Hippocampal formation (tissue), 2 donors: ENCODE data around the gene KIF3B.
"Not testable (repeated sequence)": the region's sequence is repeated elsewhere in the genome, so short reads cannot be mapped to it uniquely, and the experiment has no call there.

Experiments
- DNase-seq, 2 donors: peaks; one replicate each; lab custom pipeline; 2025; lab: John Stamatoyannopoulos, UW

KIF3B gene

GRCh38 chr20:32356622-32357374 is 79.3 kb downstream of the KIF3B start:
- no peak for DNase-seq

DNA sequence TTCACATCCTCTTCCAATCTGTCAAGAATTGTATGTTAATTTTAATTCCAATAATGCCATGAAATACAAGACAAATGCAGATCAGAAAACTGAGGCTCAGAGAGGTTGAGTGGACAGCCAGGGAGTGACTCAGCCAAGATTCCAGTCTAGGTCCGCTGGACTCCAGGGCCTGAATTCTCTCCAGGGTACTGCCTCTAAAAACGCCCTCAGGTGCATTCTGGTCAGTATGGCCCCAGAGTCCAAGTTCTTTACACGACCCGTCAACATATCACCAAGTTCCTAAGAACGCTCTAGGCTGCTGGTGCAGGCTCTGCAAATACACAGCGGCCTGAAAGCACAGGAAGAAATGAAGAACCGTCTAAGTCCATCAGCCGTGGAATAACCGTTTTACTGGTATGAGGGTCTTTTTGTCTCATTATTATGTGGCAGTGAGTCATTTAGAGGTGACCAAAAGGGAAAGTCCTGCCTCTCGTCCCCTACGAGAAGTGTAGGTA is 80.0 kb downstream of the KIF3B start:
- DNase-seq: no peak

DNA sequence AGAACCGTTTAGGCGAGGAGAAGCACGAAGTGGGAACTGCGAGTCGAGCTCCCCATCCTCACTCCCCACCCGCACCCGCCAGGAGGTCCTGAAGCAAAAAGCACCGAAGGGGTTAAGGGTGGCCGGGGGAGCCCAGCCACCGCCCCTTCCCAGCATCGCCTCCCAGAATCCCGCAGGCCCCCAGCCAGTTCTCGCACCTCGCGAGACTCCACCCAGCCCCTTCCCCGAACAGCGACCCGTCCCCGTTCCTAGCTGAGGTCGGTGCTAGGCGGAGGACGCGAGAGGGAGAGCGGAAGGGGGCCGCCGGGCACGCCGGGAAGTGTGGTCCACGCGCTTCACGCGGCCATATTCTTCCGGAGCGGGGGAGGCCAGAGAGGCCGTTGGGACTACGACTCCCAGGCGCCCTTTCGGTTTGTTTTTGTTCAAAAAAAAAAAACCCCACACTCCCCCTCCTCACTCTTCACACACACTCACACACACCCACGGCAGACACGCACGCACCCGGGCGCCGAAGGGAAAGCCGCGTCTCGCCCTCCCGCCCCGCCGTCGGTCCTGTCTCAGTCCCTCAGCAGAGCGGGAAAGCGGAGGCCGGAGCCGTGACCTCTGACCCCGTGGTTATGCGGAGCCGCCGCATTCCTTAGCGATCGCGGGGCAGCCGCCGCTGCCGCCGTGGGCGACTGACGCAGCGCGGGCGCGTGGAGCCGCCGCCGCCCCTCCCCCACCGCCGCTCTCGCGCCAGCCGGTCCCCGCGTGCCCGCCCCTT is 80.6 kb downstream of the KIF3B start, which contains the start of gene ASXL1:
Gene ASXL1, plus strand, starts transcription at position 463 of the 763 bp plus-strand sequence. CDS start 445 bp downstream, outside the sequence.
- peak; percentile 97 to 98 for DNase-seq

- no peak for DNase-seq
Observed at GRCh38 chr20:32358632-32358882, 81.1 kb downstream of the KIF3B start.

DNA sequence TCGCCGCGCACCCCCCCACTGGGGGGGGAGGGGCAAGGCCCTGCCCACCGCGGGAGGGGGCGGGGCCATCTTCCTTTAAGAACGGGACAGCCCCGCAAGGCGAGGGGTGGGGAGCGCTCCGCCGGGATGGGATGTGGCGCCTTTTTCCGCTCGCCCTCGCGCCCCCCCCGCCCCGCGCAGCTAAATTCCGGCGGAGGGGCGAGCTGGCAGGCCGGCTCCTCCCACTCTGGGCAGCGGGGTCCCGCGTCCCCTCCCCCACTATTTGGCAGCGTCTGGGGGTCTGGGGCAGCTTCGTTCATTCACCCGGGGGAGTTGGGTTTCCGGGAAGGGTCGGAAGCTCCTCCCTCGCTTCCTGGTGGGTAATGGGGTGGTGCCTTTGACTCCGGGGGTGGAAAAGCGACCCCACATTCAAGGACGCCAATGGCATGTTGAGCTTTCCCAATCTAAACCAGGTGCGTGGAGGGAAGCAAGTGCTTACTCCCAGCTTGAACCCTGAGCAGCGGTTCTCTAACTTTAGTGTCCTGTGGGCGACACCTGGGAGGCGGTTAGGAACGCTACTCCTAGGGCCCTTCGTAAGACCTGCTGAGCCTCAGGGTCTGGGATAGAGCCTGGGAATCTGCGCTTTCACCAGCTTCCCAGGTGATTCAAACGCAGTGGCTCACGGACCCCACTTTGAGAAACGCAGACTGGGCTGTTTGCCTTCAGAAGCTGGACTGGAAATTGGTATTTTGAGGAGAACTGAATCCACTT is 81.6 kb downstream of the KIF3B start:
- DNase-seq: peak; percentile 51 to 72

GRCh38 chr20:32359633-32360332 is 82.3 kb downstream of the KIF3B start:
- peak in 1 of 2 donors; percentile 38 for DNase-seq

DNA sequence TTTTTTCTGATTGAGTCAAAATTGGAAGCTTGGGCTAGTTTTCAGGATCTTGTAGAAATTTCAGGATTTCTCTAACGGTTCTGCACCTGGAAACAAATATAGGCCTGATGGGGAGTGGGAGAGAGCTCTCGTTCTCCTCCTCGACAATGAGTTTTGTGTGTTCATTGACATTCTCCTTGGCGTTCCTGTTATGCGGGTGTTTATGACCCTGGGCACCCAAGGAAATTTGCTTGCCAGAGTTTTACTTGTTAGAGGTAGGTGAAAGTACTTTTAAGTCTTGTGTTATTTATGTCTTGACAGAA is 82.8 kb downstream of the KIF3B start:
- no peak for DNase-seq

GRCh38 chr20:32362901-32363364 is 85.5 kb downstream of the KIF3B start:
- no peak for DNase-seq

DNA sequence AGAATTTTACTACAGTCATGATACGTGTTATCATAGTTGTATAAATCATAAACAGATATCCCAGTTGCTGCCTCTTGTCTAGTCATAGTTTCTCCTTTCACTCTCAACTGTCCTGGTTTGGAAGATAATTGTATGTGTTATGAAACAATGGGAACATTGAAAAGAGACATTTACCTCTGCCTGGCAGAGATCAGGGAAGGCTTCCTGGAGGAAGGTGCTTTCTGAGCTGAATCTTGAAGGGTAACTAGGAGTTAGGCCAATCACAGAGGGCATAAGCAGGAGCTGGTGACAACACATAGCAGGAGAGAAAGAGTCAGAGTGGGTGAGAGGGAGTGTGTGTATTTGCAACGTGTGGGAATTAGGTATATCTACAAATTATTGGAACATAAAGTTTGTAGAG is 86.0 kb downstream of the KIF3B start:
- no peak for DNase-seq

- no peak for DNase-seq
Observed at GRCh38 chr20:32364554-32365208, 87.2 kb downstream of the KIF3B start.

GRCh38 chr20:32365564-32365963 is 88.1 kb downstream of the KIF3B start:
- DNase-seq: peak in 1 of 2 donors; percentile 22

DNA sequence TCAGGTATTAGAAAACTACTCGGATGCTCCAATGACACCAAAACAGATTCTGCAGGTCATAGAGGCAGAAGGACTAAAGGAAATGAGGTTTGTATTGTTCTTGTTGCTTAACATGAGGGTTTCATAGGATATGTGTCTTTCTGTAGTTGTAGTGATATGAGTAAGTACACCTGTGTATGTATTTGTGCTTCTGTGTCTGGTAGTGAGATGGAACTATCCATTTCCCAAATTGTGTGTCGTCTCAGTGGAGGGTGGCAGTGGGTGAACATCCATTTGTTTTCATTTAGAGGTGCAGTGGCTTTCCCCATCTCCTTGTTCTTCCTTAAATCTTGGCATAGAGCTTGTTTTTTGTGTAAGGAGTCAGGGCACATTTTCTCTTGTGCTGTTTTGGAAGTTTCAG is 88.9 kb downstream of the KIF3B start:
- DNase-seq: no peak

DNA sequence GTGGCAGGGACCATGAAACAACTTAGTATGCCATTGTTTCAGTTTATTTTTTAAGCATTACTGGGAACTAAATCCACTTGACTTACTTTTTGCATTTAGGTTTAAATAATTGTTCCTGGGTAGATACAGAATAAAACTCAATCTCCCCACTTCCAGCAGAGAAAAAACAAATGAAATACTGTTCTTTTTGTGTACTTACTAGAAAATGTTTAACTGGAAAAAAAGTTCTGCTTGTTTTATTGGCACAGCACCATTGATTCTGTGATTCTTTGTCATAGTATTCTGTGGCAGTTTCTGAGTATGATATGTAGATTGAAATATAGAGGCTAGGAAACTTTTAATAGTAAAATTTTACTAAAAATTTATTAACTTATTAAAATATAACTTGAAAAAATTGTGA is 90.9 kb downstream of the KIF3B start:
- DNase-seq: no peak

DNA sequence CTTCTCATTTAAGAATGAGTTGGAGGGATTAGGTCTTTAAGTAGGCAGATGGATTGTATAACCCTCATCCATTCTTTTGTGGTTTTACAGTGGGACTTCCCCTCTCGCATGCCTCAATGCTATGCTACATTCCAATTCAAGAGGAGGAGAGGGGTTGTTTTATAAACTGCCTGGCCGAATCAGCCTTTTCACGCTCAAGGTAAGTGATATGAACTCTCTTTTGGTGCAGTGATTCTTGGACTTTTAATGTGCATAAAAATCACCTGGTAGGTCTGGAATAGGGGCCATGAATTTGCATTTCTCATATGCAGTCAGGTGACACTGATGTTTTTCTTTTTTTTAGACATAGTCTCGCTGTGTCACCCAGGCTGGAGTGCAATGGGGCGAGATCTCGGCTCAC is 91.5 kb downstream of the KIF3B start:
- DNase-seq: no peak

DNA sequence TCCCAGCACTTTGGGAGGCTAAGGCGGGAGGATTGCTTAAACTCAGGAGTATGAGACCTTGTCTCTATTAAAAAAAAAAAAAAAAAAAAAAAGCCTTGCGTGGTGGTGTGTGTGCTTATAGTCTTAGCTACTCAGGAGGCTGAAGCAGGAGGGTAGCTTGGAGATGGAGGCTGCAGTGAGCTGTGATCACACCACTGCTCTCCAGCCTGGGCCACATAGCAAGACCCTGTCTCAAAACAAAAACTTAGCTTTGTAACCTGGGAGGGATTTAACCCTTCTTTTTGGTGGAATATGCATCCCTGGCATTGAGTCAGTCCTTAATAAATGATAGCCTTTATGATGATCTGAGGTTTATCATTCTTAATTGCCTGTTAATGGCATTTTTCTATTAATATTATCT is 93.4 kb downstream of the KIF3B start:
- no peak for DNase-seq

DNA sequence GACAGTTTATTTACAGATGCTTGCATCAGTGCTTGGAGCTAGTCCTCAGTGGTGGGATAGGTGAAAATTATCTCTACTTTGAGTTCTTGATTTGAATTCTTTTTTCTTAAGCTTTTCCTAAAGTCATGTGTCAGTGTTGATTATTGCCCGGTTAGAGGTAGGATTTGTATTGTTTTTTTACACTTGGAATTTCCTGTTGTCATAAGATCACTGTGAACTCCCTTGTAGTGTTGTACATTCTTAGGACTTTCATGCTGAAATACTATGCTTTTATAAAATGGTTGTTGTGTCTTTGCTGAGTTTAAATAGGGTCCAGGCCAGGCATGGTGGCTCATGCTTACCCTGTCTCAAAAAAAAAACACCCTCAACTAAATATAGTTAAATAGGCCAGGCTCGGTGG is 101.0 kb downstream of the KIF3B start:
- DNase-seq: no peak

- DNase-seq: not testable (repeated sequence)
Observed at GRCh38 chr20:32380037-32380436, 102.6 kb downstream of the KIF3B start.

GRCh38 chr20:32380745-32381144 is 103.3 kb downstream of the KIF3B start:
- DNase-seq: no peak

DNA sequence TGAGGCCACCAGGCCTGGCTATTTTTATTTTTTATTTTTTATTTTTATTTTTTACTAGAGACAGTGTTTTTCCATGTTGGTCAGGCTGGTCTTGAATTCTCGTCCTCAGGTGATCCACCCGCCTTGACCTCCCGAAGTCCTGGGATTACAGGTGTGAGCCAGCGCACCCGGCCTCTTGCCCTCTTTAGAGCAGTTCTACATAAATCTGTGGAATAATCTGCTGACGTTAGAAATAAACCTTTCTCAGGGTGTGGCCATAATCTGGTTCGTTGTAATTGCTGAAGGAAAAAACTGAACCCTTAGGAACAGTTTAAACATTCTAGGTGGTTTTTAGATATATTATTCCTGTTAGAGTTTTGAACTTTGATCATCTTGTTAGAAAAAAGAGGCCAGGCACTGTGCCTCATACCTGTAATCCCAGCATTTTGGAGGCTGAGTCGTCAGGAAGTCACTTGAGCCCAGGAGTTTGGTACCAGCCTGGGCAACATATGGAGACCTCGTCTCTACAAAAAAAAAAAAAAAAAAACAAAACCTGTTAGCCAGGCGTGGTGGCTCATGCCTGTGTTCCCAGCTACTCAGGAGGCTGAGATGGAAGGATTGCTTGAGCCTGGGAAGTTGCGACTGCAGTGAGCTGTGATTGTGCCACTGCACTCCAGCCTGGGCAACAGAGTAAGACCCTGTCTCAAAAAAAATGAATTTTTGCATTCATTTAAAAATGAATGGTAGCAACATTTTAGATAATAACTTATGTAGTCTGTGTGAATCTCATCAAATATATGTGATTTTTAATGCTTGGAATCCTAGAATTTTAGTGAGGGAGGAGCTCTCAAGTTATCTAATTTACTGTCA is 104.9 kb downstream of the KIF3B start:
- DNase-seq: no peak

- not testable (repeated sequence) for DNase-seq
Observed at GRCh38 chr20:32383441-32383840, 106.0 kb downstream of the KIF3B start.
